Neural cell (in vitro differentiated cells): Measurements from ENCODE around the gene PSMB7. TPM values are rescaled to one million over a fixed set of nuclear protein-coding genes. Genes with fewer than 3 reads are reported as not detected.

ENCODE experiments used
- H2AFZ ChIP-seq: fragments of 200-600, 300-800 bp; sonication (generic), shearing (Covaris generic); 2 replicates; pipeline ENCODE4 v1.6.0; 2014; ENCODE audit warnings: low read depth, mild to moderate bottlenecking, antibody characterized with exemption, low read length, moderate library complexity
- H3F3A ChIP-seq: fragments of 200-600 bp; shearing (Covaris generic); 2 replicates; pipeline ENCODE4 v1.6.1; 2016; ENCODE audit warnings: mild to moderate bottlenecking, moderate library complexity, mixed read lengths, antibody characterized with exemption, low read length; ENCODE audit not compliant: insufficient read depth, poor library complexity, severe bottlenecking
- H3K27ac ChIP-seq: fragments of 200-600, 300-800 bp; sonication (generic), shearing (Covaris generic); 2 replicates; pipeline ENCODE4 v1.5.1; 2014; ENCODE audit warnings: mild to moderate bottlenecking, low read length, moderate library complexity
- H3K27me3 ChIP-seq: fragments of 300-800, 200-600 bp; sonication (generic), shearing (Covaris generic); 2 replicates; pipeline ENCODE4 v1.6.0; 2014; ENCODE audit warnings: mild to moderate bottlenecking, low read depth, low read length, moderate library complexity; ENCODE audit not compliant: insufficient read depth
- H3K36me3 ChIP-seq: fragments of 300-800, 200-600 bp; sonication (generic), shearing (Covaris generic); 2 replicates; pipeline ENCODE4 v1.5.1; 2014; ENCODE audit warnings: mild to moderate bottlenecking, antibody characterized with exemption, low read length, moderate library complexity; ENCODE audit not compliant: insufficient read depth
- H3K4me2 ChIP-seq: fragments of 300-800, 200-600 bp; sonication (generic), shearing (Covaris generic); 2 replicates; pipeline ENCODE4 v1.6.0; 2014; ENCODE audit warnings: mild to moderate bottlenecking, low read length
- H3K4me3 ChIP-seq: fragments of 300-800, 200-600 bp; sonication (generic), shearing (Covaris generic); 2 replicates; pipeline ENCODE4 v1.5.1; 2014; ENCODE audit warnings: mild to moderate bottlenecking, low read length, moderate library complexity
- H3K79me2 ChIP-seq: fragments of 200-600 bp; shearing (Covaris generic); replicated peaks from 2 replicates; pipeline ENCODE4 v1.6.0; 2014; ENCODE audit warnings: mild to moderate bottlenecking, low read length, moderate library complexity; ENCODE audit not compliant: insufficient read depth
- H3K9ac ChIP-seq: fragments of 300-800, 200-600 bp; sonication (generic), shearing (Covaris generic); 2 replicates; pipeline ENCODE4 v1.6.1; 2016; ENCODE audit warnings: mild to moderate bottlenecking, low read length, mixed read lengths
- H3K9me2 ChIP-seq: fragments of 200-600 bp; shearing (Covaris generic); 2 replicates; pipeline ENCODE4 v1.6.1; 2016; ENCODE audit warnings: mild to moderate bottlenecking, low read length, mixed read lengths; ENCODE audit not compliant: insufficient read depth
- H3K9me3 ChIP-seq: fragments of 200-600, 300-800 bp; sonication (generic), shearing (Covaris generic); 2 replicates; pipeline ENCODE4 v1.6.1; 2016; ENCODE audit warnings: mild to moderate bottlenecking, mixed run types, low read length, moderate library complexity, mixed read lengths
- H4K20me1 ChIP-seq: fragments of 200-600 bp; shearing (Covaris generic); 2 replicates; pipeline ENCODE4 v1.6.1; 2016; ENCODE audit warnings: mild to moderate bottlenecking, mixed run types; ENCODE audit not compliant: insufficient read depth
- CTCF ChIP-seq: fragments of 450-650 bp; IDR thresholded peaks from 2 replicates; pipeline ENCODE4 v1.5.1; 2014; ENCODE audit warnings: antibody characterized with exemption, mild to moderate bottlenecking, moderate library complexity; ENCODE audit not compliant: poor library complexity, severe bottlenecking
- EP300 ChIP-seq: fragments of 450-650 bp; conservative IDR thresholded peaks from 2 replicates; pipeline ENCODE4 v1.6.1; 2014; ENCODE audit warnings: antibody characterized with exemption, mild to moderate bottlenecking, moderate library complexity; ENCODE audit not compliant: poor library complexity, severe bottlenecking
- EZH2 ChIP-seq: fragments of 200-600, 300-800 bp; shearing (Covaris generic), sonication (generic); IDR thresholded peaks from 2 replicates; pipeline ENCODE4 v1.6.1; 2014; ENCODE audit warnings: antibody characterized with exemption, low read length, borderline replicate concordance, mild to moderate bottlenecking; ENCODE audit not compliant: insufficient read depth, poor library complexity, severe bottlenecking
- MXI1 ChIP-seq: fragments of 450-650 bp; conservative IDR thresholded peaks from 2 replicates; pipeline ENCODE4 v1.6.1; 2014; ENCODE audit warnings: antibody characterized with exemption, mild to moderate bottlenecking; ENCODE audit not compliant: poor library complexity, severe bottlenecking
- POLR2AphosphoS5 ChIP-seq: IDR thresholded peaks from 2 replicates; pipeline ENCODE4 v1.6.1; 2012
- RAD21 ChIP-seq: fragments of 450-650 bp; conservative IDR thresholded peaks from 2 replicates; pipeline ENCODE4 v1.6.1; 2014; ENCODE audit warnings: antibody characterized with exemption, mild to moderate bottlenecking, moderate library complexity
- REST ChIP-seq: IDR thresholded peaks from 2 replicates; pipeline ENCODE4 v1.6.1; 2012; ENCODE audit warnings: borderline replicate concordance
- SMC3 ChIP-seq: fragments of 450-650 bp; conservative IDR thresholded peaks from 2 replicates; pipeline ENCODE4 v1.6.1; 2014; ENCODE audit warnings: antibody characterized with exemption, mild to moderate bottlenecking, moderate library complexity; ENCODE audit not compliant: poor library complexity
- TAF1 ChIP-seq: IDR thresholded peaks from 2 replicates; pipeline ENCODE4 v1.6.1; 2012; ENCODE audit warnings: low read depth
- polyA plus RNA-seq: library from polyadenylated mRNA; depleted of rRNA; stranded (reverse); fragments of >200 nt; gene quantifications from 2 replicates; pipeline ENCODE4 v1.2.3, GENCODE V29; 2014

Gene PSMB7
- polyA plus RNA-seq, 1 donor from 2014 or later, result 363 TPM

GRCh38 chr9:124423591-124423990 is 8.3 kb upstream of the PSMB7 start:
- Histone ChIP-seq H3K9ac (no peak overlapping the region), H3K36me3 (no peaks in the 10 kb centered on the region), H2AFZ (no peak overlapping the region), H3K27ac (no peak overlapping the region), H3F3A (no peaks in the 10 kb centered on the region), H3K4me3 (no peak overlapping the region), H3K27me3 (no peaks in the 10 kb centered on the region), H3K9me2 (no peaks in the 10 kb centered on the region), H3K4me2 (no peak overlapping the region), H3K9me3 (no peaks in the 10 kb centered on the region), H4K20me1 (no peaks in the 10 kb centered on the region), H3K79me2 (no peaks in the 10 kb centered on the region)
- TF ChIP-seq MXI1, result no peak
- TF ChIP-seq EZH2, result no peak
- no peak for TF ChIP-seq EP300
- TF ChIP-seq SMC3, result no peak
- no peak for TF ChIP-seq RAD21
- TF ChIP-seq TAF1, result no peak
- no peak for TF ChIP-seq CTCF
- TF ChIP-seq POLR2AphosphoS5, result no peak
- no peak for TF ChIP-seq REST

DNA sequence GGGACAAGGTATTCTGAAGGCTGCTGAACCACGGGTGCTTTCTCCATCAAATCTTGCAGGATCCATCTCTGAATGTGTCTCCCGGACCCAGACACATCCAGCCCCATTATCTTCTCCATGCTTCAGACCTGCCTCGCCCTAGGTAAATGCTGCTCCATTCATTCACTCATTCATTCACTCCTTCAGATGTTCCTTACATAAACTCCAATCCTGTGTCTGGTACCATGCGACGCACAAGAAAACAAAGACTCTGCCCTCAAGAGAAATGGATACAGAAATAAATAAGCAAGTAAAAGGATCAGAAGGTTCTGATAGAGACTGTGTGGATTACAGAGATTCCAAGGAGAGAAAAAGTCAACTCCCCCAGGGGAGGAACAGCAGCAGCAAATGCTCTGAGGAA is 7.9 kb upstream of the PSMB7 start:
- no peak overlapping the region for H2AFZ ChIP-seq
- H3K9ac ChIP-seq, result no peak overlapping the region
- no peaks in the 10 kb centered on the region for H3K9me2 ChIP-seq
- H3K4me3 ChIP-seq, result no peak overlapping the region
- H3K79me2 ChIP-seq, result no peaks in the 10 kb centered on the region
- no peaks in the 10 kb centered on the region for H3K36me3 ChIP-seq
- H3F3A ChIP-seq, result no peaks in the 10 kb centered on the region
- H3K27me3 ChIP-seq, result no peaks in the 10 kb centered on the region
- TF ChIP-seq RAD21 (no peak), MXI1 (no peak), REST (no peak), SMC3 (no peak), EP300 (no peak), CTCF (no peak), POLR2AphosphoS5 (no peak), EZH2 (no peak), TAF1 (no peak)
- no peak overlapping the region for H3K27ac ChIP-seq
- no peak overlapping the region for H3K4me2 ChIP-seq
- H3K9me3 ChIP-seq, result no peaks in the 10 kb centered on the region
- H4K20me1 ChIP-seq, result no peaks in the 10 kb centered on the region
